HepG2 (cell line): ENCODE results near the gene STK25.

Experiments used
- AHR ChIP-seq: IDR thresholded peaks from 2 replicates; pipeline ENCODE4 v1.6.1; 2018; ENCODE audit warnings: missing genetic modification reagents, missing compliant biosample characterization
- ATF2 ChIP-seq: sonication (generic); formaldehyde crosslinking; IDR thresholded peaks from 2 replicates; pipeline ENCODE4 v1.4.0; 2020; ENCODE audit warnings: missing genetic modification reagents
- MTA1 ChIP-seq: sonication (generic); formaldehyde crosslinking; IDR thresholded peaks from 2 replicates; pipeline ENCODE4 v1.4.0; 2020; ENCODE audit warnings: missing genetic modification reagents, mild to moderate bottlenecking, borderline replicate concordance
- PATZ1 ChIP-seq: sonication (generic); formaldehyde crosslinking; IDR thresholded peaks from 2 replicates; pipeline ENCODE4 v1.4.0; 2020; ENCODE audit warnings: missing genetic modification reagents
- POLR2A ChIP-seq, 2 experiments: IDR thresholded peaks; 2 replicates each; pipeline ENCODE4 v1.6.1; 2011; ENCODE audit warnings: low read depth in 2 of 2, low read length in 2 of 2, mild to moderate bottlenecking in 1 of 2, moderate library complexity in 1 of 2; ENCODE audit not compliant: insufficient read depth in 1 of 2
- SMARCC2 ChIP-seq: fragments of 450-650 bp; IDR thresholded peaks from 2 replicates; pipeline ENCODE4 v1.6.1; 2017; ENCODE audit warnings: antibody characterized with exemption, mild to moderate bottlenecking
- ZNF616 ChIP-seq: sonication (generic); formaldehyde crosslinking; IDR thresholded peaks from 2 replicates; pipeline ENCODE4 v1.5.0; 2020; ENCODE audit warnings: low read depth, mild to moderate bottlenecking, missing genetic modification reagents

GRCh38 chr2:241534293-241534692 is 25.9 kb upstream of the STK25 start:
- TF ChIP-seq POLR2A (IDR thresholded peaks at IDR 0.05; ENCODE audit: insufficient read depth in 1 of 2, low read depth in 2 of 2, low read length in 2 of 2): no peak
- no peak for TF ChIP-seq ATF2 (CRISPR knock-in tag)
- TF ChIP-seq AHR (CRISPR knock-in tag): no peak
- TF ChIP-seq ZNF616 (CRISPR knock-in tag): no peak
- TF ChIP-seq PATZ1 (CRISPR knock-in tag): no peak
- no peak for TF ChIP-seq SMARCC2
- TF ChIP-seq MTA1 (CRISPR knock-in tag): no peak
